ENCODE results near the gene KCNJ1.

DNA sequence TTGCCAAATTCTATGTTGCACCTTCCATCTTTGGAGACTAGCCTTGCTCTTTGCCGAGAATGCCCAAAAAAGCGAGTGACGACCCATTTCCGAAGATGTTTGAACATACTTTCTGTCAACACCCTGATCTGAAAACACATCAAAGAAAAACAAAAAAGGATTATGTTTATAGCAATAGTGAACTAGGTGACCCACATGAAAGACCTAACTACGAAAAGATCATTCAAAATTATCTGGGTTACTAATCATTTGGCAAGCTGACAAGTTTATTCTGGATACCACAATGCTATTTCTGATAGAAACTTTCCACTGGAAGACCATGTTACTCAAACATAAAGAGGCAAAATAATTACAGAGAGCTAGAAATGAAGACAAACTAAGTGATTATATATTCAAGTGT lies 27.0 kb downstream of the KCNJ1 start:
- TF ChIP-seq, protein P1, sequence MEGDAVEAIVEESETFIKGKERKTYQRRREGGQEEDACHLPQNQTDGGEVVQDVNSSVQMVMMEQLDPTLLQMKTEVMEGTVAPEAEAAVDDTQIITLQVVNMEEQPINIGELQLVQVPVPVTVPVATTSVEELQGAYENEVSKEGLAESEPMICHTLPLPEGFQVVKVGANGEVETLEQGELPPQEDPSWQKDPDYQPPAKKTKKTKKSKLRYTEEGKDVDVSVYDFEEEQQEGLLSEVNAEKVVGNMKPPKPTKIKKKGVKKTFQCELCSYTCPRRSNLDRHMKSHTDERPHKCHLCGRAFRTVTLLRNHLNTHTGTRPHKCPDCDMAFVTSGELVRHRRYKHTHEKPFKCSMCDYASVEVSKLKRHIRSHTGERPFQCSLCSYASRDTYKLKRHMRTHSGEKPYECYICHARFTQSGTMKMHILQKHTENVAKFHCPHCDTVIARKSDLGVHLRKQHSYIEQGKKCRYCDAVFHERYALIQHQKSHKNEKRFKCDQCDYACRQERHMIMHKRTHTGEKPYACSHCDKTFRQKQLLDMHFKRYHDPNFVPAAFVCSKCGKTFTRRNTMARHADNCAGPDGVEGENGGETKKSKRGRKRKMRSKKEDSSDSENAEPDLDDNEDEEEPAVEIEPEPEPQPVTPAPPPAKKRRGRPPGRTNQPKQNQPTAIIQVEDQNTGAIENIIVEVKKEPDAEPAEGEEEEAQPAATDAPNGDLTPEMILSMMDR (conservative IDR thresholded peaks at IDR 0.05; ENCODE audit: low read length) = no peak
- TF ChIP-seq EZH2phosphoT487 (IDR thresholded peaks at IDR 0.05; ENCODE audit: borderline replicate concordance, low read depth, low read length) = no peak
